IMR-90 (cell line): Measurements from ENCODE around the gene CTNNBIP1. TPM values are rescaled to one million over a fixed set of nuclear protein-coding genes. Genes with fewer than 3 reads are reported as not detected.

Experiments
- ATAC-seq: fragments of 200-7000 bp; cut with Tn5 transposase; 2 replicates; pipeline ENCODE4 v1.9.1; 2020; ENCODE audit warnings: low read depth, mild to moderate bottlenecking, moderate library complexity
- BruUV-seq: library from RNA; stranded (reverse); fragments of 400-500 nt; replicated peaks from 2 replicates; lab custom pipeline; 2021; lab: Mats Ljungman, UMichigan
- CTCF ChIA-PET: fragments of 300-600 bp; formaldehyde crosslinking; extraction: SDS; loops from one replicate; lab custom pipeline; 2021; ENCODE audit warnings: antibody characterized with exemption; lab: Yijun Ruan, JAX
- POLR2A ChIA-PET: fragments of 300-600 bp; sonication (Branson Sonifier 250); formaldehyde crosslinking; loops from one replicate; lab custom pipeline; 2022; ENCODE audit warnings: antibody characterized with exemption; ENCODE audit not compliant: unreplicated experiment; lab: Charles Lee
- DNase-seq: peaks from one replicate; pipeline ENCODE4 v3.0.0; 2013
- H2AFZ ChIP-seq: replicated peaks from 2 replicates; pipeline ENCODE3; 2013; ENCODE audit warnings: low read length, mild to moderate bottlenecking; ENCODE audit not compliant: poor library complexity
- H2AK5ac ChIP-seq: 2 replicates; pipeline ENCODE4 v1.6.1; 2013; ENCODE audit warnings: low read depth, low read length, inconsistent platforms
- H2AK9ac ChIP-seq: replicated peaks from 2 replicates; pipeline ENCODE3; 2013; ENCODE audit warnings: mild to moderate bottlenecking, low read depth, low read length, moderate library complexity; ENCODE audit not compliant: poor library complexity
- H2BK120ac ChIP-seq: 2 replicates; pipeline ENCODE4 v1.6.1; 2013; ENCODE audit warnings: low read depth, low read length, inconsistent platforms
- H2BK15ac ChIP-seq: 3 replicates; pipeline ENCODE4 v1.6.1; 2013; ENCODE audit warnings: low read depth, low read length, inconsistent platforms
- H2BK20ac ChIP-seq: 2 replicates; pipeline ENCODE4 v1.6.1; 2013; ENCODE audit warnings: low read depth, mild to moderate bottlenecking, inconsistent platforms, low read length, moderate library complexity
- H2BK5ac ChIP-seq: 2 replicates; pipeline ENCODE4 v1.6.1; 2013; ENCODE audit warnings: mild to moderate bottlenecking, low read depth, low read length, inconsistent platforms; ENCODE audit not compliant: poor library complexity, severe bottlenecking
- H3K14ac ChIP-seq: replicated peaks from 2 replicates; pipeline ENCODE4 v1.6.1; 2013; ENCODE audit warnings: low read depth, low read length, inconsistent platforms
- H3K18ac ChIP-seq: 2 replicates; pipeline ENCODE4 v1.6.1; 2013; ENCODE audit warnings: low read depth, low read length, control low read depth
- H3K23ac ChIP-seq: 2 replicates; pipeline ENCODE4 v1.6.1; 2013; ENCODE audit warnings: low read depth, low read length, inconsistent platforms
- H3K27ac ChIP-seq: 2 replicates; pipeline ENCODE4 v1.5.1; 2013; ENCODE audit warnings: mild to moderate bottlenecking, control low read depth, low read length; ENCODE audit not compliant: insufficient read depth
- H3K27me3 ChIP-seq: 2 replicates; pipeline ENCODE4 v1.6.1; 2013; ENCODE audit warnings: low read length; ENCODE audit not compliant: control insufficient read depth, insufficient read depth
- H3K36me3 ChIP-seq: 2 replicates; pipeline ENCODE4 v1.6.1; 2013; ENCODE audit warnings: low read length, mixed read lengths; ENCODE audit not compliant: control insufficient read depth, insufficient read depth
- H3K4ac ChIP-seq: 2 replicates; pipeline ENCODE4 v1.6.1; 2013; ENCODE audit warnings: low read depth, low read length, inconsistent platforms
- H3K4me1 ChIP-seq: 2 replicates; pipeline ENCODE4 v1.6.1; 2013; ENCODE audit warnings: low read length, mixed read lengths; ENCODE audit not compliant: control insufficient read depth, insufficient read depth
- H3K4me2 ChIP-seq: 2 replicates; pipeline ENCODE4 v1.6.1; 2013; ENCODE audit warnings: low read depth, mild to moderate bottlenecking, control low read depth, low read length, moderate library complexity
- H3K4me3 ChIP-seq: 2 replicates; pipeline ENCODE4 v1.5.1; 2013; ENCODE audit warnings: low read depth, mild to moderate bottlenecking, control low read depth, low read length, moderate library complexity; ENCODE audit not compliant: insufficient read depth
- H3K56ac ChIP-seq: 2 replicates; pipeline ENCODE4 v1.6.1; 2013; ENCODE audit warnings: low read length, inconsistent platforms; ENCODE audit not compliant: insufficient read depth; ENCODE audit errors: extremely low read depth
- H3K79me1 ChIP-seq, 2 experiments: 2 replicates each; pipeline ENCODE4 v1.6.1; 2013; ENCODE audit warnings: low read length in 2 of 2, inconsistent platforms in 1 of 2, low read depth in 1 of 2
- H3K9ac ChIP-seq: 2 replicates; pipeline ENCODE4 v1.6.1; 2013; ENCODE audit warnings: low read depth, low read length, control low read depth
- H3K9me1 ChIP-seq: 2 replicates; pipeline ENCODE4 v1.6.1; 2013; ENCODE audit warnings: low read length, inconsistent platforms; ENCODE audit not compliant: insufficient read depth
- H3K9me3 ChIP-seq: 2 replicates; pipeline ENCODE4 v1.6.1; 2013; ENCODE audit warnings: low read length; ENCODE audit not compliant: control insufficient read depth, insufficient read depth
- H4K20me1 ChIP-seq: 2 replicates; pipeline ENCODE4 v1.6.1; 2013; ENCODE audit warnings: low read length, inconsistent platforms; ENCODE audit not compliant: insufficient read depth
- H4K5ac ChIP-seq: 2 replicates; pipeline ENCODE4 v1.6.1; 2013; ENCODE audit warnings: mild to moderate bottlenecking, low read depth, low read length, control low read depth
- H4K8ac ChIP-seq, 2 experiments: 2 replicates each; pipeline ENCODE4 v1.6.1; 2013; ENCODE audit warnings: low read depth in 2 of 2, low read length in 2 of 2, control low read depth in 1 of 2, inconsistent platforms in 1 of 2
- H4K91ac ChIP-seq: 2 replicates; pipeline ENCODE4 v1.6.1; 2013; ENCODE audit warnings: low read depth, low read length, inconsistent platforms; ENCODE audit not compliant: insufficient read depth
- BHLHE40 ChIP-seq: fragments of 150-350 bp; IDR thresholded peaks from 2 replicates; pipeline ENCODE4 v1.6.1; 2016; ENCODE audit warnings: mild to moderate bottlenecking, low read depth, low read length
- CEBPB ChIP-seq: IDR thresholded peaks from 2 replicates; pipeline ENCODE4 v1.6.1; 2012; ENCODE audit warnings: low read depth, low read length, improper control_type of control experiment
- ELK1 ChIP-seq: fragments of 150-350 bp; IDR thresholded peaks from 2 replicates; pipeline ENCODE4 v1.6.1; 2016; ENCODE audit warnings: low read depth, mild to moderate bottlenecking, low read length, moderate library complexity, borderline replicate concordance
- FOS ChIP-seq: fragments of 150-350 bp; IDR thresholded peaks from 2 replicates; pipeline ENCODE4 v1.6.1; 2016; ENCODE audit warnings: low read depth, low read length
- MAFK ChIP-seq: IDR thresholded peaks from 2 replicates; pipeline ENCODE4 v1.6.1; 2012; ENCODE audit warnings: low read depth, low read length, improper control_type of control experiment
- MAZ ChIP-seq: IDR thresholded peaks from 2 replicates; pipeline ENCODE4 v1.6.1; 2012; ENCODE audit warnings: low read depth, mild to moderate bottlenecking, low read length, improper control_type of control experiment, moderate library complexity, borderline replicate concordance
- MXI1 ChIP-seq: IDR thresholded peaks from 2 replicates; pipeline ENCODE4 v1.6.1; 2012; ENCODE audit warnings: low read depth, mild to moderate bottlenecking, low read length, moderate library complexity, borderline replicate concordance
- NFE2L2 ChIP-seq: fragments of 150-350 bp; IDR thresholded peaks from 2 replicates; pipeline ENCODE4 v1.6.1; 2016; ENCODE audit warnings: low read depth, mild to moderate bottlenecking, low read length
- POLR2A ChIP-seq: IDR thresholded peaks from 2 replicates; pipeline ENCODE4 v1.6.1; 2012; ENCODE audit warnings: mild to moderate bottlenecking, low read depth, low read length
- RAD21 ChIP-seq: IDR thresholded peaks from 2 replicates; pipeline ENCODE4 v1.6.1; 2012; ENCODE audit warnings: low read length, improper control_type of control experiment
- RCOR1 ChIP-seq: IDR thresholded peaks from 2 replicates; pipeline ENCODE4 v1.6.1; 2012; ENCODE audit warnings: mild to moderate bottlenecking, low read length, improper control_type of control experiment; ENCODE audit not compliant: insufficient replicate concordance
- RFX5 ChIP-seq: IDR thresholded peaks from 2 replicates; pipeline ENCODE4 v1.8.0; 2012; ENCODE audit warnings: low read depth, mild to moderate bottlenecking, low read length, moderate library complexity
- SMC3 ChIP-seq: fragments of 150-350 bp; IDR thresholded peaks from 2 replicates; pipeline ENCODE4 v1.6.1; 2016; ENCODE audit warnings: low read depth, mild to moderate bottlenecking, antibody characterized with exemption, low read length, moderate library complexity
- USF2 ChIP-seq: fragments of 150-350 bp; IDR thresholded peaks from 2 replicates; pipeline ENCODE4 v1.6.1; 2017; ENCODE audit warnings: mild to moderate bottlenecking, antibody characterized with exemption, low read length, low read depth
- WGBS, 2 experiments: methylation state at CpG; one replicate each; pipeline versions ENCODE4 v1.1.5 to v1.1.7; 2013; ENCODE audit warnings: missing lambda C conversion rate in 2 of 2; ENCODE audit not compliant: insufficient read length in 1 of 2; ENCODE audit errors: extremely low coverage in 2 of 2; 5-methylcytosine and 5-hydroxymethylcytosine counted together
- dilution Hi-C: fragments of 300-500 bp; cut with HindIII; formaldehyde crosslinking; loops from one replicate; pipeline ENCODE4 v1.14.3; 2018; ENCODE audit warnings: low sequenced_read_pairs; ENCODE audit not compliant: unreplicated experiment
- in situ Hi-C: fragments of 300-500 bp; cut with MboI; formaldehyde crosslinking; loops from 3 replicates; pipeline ENCODE4 v1.14.3; 2019; ENCODE audit warnings: low sequenced_read_pairs, inconsistent platforms, mixed read lengths
- intact Hi-C: fragments of 100-400 bp; cut with micrococcal nuclease; formaldehyde crosslinking; loops from 2 replicates; pipeline ENCODE4 v1.10.0; 2022
- polyA plus RNA-seq, 3 experiments: library from polyadenylated mRNA; depleted of rRNA; stranded (reverse); fragments of >200 nt; gene quantifications; 2 replicates each; pipeline ENCODE4 v1.2.3, GENCODE V29; 2012; ENCODE audit warnings: low replicate concordance in 1 of 3
- total RNA-seq: library from RNA; depleted of rRNA; stranded (reverse); fragments of >200 nt; gene quantifications from 2 replicates; pipeline ENCODE4 v1.2.3, GENCODE V29; 2012
- TF ChIP-seq, protein P1 (sequence below): conservative IDR thresholded peaks from 2 replicates; pipeline ENCODE4 v1.5.1; 2012; ENCODE audit warnings: mild to moderate bottlenecking, low read depth, low read length, improper control_type of control experiment

The CTNNBIP1 gene
- total and polyA plus RNA-seq, 2 of the 4 experiments (the other 2 are of a cell fraction): 24.7 to 28.5 TPM

DNA sequence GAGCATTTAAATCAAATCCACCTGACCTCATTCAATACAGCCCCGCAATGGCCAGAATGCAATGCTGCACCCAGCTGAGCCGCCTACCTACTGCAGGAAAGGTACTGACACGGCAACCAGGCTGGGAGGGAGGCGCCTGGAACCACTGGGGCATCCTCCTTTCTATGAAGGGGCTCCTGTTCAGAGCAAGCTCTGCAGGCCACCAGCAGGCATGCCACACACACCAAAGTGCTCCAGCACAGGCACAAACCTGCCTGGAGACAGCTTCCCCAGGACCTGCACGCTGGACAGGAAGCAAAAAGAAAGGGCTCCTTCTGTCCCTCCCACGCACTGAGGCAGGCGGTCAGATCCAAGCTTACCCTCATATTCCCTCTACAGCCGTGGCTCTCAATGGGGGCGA, 21.2 kb downstream of the CTNNBIP1 start:
- ChIA-PET POLR2A (no interaction called here), CTCF (interaction anchor here (1.1 kb wide), 1 partner anchor 25 kb away, joined by 3 read pairs; no protein-coding TSS in a partner anchor)
- Histone ChIP-seq H3K18ac (no peak overlapping the region), H3K9me3 (no peaks in the 10 kb centered on the region), H4K20me1 (no peaks in the 10 kb centered on the region), H4K91ac (peak overlapping the region; percentile 15; the same call in 1 of the 2 replicates), H3K23ac (no peak overlapping the region), H2AK9ac (peak overlapping the region; percentile 9), H2BK5ac (peak overlapping the region; percentile 86), H3K36me3 (no peaks in the 10 kb centered on the region), H3K4me1 (peaks cover 32% of the 10 kb centered on the region), H4K5ac (no peak overlapping the region), H2AFZ (no peak overlapping the region), H3K14ac (peak overlapping the region; percentile 6; the same call in 1 of the 2 replicates), H2BK15ac (0 out of 3 replicates have a peak overlapping the region, but pooled peaks have one; percentile 10), H3K27ac (no peak overlapping the region), H3K56ac (no peak overlapping the region), H2BK20ac (no peak overlapping the region; the same call in 1 of the 2 replicates), H3K4me3 (no peak overlapping the region), H3K27me3 (no peaks in the 10 kb centered on the region), H4K8ac (no peak overlapping the region), H3K4ac (peak overlapping the region; percentile 96), H3K4me2 (no peak overlapping the region), H2BK120ac (peak overlapping the region; percentile 95), H3K9ac (no peak overlapping the region), H3K9me1 (peaks cover 32% of the 10 kb centered on the region), H3K79me1 (peaks cover 14 to 52% of the 10 kb centered on the region in 2 experiments; a peak in 3 of 4 replicates), H2AK5ac (peak overlapping the region; percentile 62; the same call in 1 of the 2 replicates)
- WGBS, 2 experiments: 80% methylated on average over 2 of the region's 9 CpGs; no CpG with 5 or more reads in 1 of the 2 experiments
- ATAC-seq (no peak), DNase-seq (no peak)
- intact Hi-C loops (no loop called here), in situ Hi-C loops (no loop called here), dilution Hi-C loops (no loop called here)
- BruUV-seq: no TSS peak
- TF ChIP-seq, protein P1, sequence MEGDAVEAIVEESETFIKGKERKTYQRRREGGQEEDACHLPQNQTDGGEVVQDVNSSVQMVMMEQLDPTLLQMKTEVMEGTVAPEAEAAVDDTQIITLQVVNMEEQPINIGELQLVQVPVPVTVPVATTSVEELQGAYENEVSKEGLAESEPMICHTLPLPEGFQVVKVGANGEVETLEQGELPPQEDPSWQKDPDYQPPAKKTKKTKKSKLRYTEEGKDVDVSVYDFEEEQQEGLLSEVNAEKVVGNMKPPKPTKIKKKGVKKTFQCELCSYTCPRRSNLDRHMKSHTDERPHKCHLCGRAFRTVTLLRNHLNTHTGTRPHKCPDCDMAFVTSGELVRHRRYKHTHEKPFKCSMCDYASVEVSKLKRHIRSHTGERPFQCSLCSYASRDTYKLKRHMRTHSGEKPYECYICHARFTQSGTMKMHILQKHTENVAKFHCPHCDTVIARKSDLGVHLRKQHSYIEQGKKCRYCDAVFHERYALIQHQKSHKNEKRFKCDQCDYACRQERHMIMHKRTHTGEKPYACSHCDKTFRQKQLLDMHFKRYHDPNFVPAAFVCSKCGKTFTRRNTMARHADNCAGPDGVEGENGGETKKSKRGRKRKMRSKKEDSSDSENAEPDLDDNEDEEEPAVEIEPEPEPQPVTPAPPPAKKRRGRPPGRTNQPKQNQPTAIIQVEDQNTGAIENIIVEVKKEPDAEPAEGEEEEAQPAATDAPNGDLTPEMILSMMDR: no peak
- TF ChIP-seq ELK1: no peak
- no peak for TF ChIP-seq FOS
- TF ChIP-seq RFX5: no peak
- TF ChIP-seq POLR2A: no peak
- TF ChIP-seq CEBPB: no peak
- TF ChIP-seq MAZ: no peak
- TF ChIP-seq MXI1: no peak
- no peak for TF ChIP-seq MAFK
- TF ChIP-seq BHLHE40: no peak
- no peak for TF ChIP-seq RCOR1
- TF ChIP-seq NFE2L2: no peak
- no peak for TF ChIP-seq USF2
- no peak for TF ChIP-seq SMC3
- no peak for TF ChIP-seq RAD21
